ENCODE data around the gene TOP3B.

Gene TOP3B

DNA sequence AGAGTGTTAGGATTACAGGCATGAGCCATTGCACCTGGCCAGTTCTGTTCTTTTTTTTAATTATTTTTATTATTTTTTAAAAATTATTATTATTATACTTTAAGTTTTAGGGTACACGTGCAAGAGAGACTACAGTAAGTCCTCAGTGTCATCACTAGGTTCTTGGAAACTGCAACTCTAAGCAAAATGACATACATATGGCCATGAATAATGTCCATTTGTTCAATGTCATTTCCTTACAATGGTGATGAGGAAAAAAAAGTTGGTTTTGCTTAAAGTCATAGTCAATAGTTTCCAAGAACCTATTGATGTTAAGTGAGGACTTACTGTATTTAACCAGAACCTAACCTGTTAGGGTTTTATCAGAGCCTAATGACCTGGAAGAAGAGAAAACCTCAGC is 29.4 kb upstream of the TOP3B start:
- no peak for DNase-seq (ENCODE audit: low read depth in 2 of 2, low spot score in 1 of 2)

GRCh38 chr22:22010358-22010757 is 27.8 kb upstream of the TOP3B start:
- DNase-seq (ENCODE audit: low read depth in 2 of 2, low spot score in 1 of 2) = no peak

- DNase-seq (ENCODE audit: low read depth in 2 of 2, low spot score in 1 of 2) = no peak
These were observed 27.1 kb upstream of the TOP3B start for GRCh38 chr22:22009661-22010060.

DNA sequence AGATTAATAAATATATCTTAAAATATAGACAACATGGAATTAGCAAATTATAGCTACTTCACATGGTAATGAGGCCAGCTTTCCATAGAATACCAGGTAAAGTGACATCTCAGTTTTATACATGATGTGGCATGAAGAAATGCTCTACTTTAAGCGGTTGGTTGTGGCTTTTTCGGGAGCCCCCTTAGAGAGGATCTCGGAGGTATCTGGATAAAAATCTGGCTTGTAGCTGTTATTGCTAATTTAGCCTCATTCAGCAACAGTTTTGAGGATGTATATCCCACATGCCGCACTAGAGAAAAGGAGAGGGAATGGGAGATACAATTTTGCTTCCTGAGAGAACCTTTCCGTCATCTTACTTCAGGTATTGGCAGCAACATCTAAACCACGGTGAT is 24.0 kb upstream of the TOP3B start:
- no peak for DNase-seq (ENCODE audit: low read depth in 2 of 2, low spot score in 1 of 2)

DNA sequence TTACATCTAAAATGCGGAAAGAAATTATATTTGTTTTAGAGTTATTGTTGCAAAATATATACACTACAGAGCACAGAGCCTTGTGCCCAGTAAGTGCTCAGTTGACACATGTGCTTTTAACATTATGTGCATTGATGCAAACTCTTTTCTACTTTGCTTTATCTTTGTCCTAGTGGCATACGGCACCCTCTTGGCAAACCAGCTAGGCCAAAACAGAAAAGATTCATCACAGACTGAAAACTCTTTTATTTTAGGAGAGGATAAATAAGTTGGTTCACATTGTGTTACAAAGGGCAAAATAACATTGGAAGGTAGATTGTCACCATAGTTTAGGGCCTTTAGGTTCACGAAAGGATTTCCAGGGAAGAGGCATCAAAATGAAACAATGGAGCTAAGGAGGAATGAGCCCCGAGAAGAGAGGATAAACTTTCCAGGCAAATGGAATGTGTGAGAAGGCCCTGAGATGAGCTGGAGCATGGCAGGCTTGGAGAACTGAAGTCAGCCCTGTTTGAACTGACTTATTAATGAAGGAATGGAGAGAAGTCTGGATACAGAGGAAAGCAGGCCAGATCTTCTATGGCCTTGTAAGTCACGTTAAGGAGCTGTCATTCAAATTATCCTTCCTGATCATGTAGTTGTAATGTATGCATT is 23.5 kb upstream of the TOP3B start:
- no peak for DNase-seq (ENCODE audit: low read depth in 2 of 2, low spot score in 1 of 2)

DNA sequence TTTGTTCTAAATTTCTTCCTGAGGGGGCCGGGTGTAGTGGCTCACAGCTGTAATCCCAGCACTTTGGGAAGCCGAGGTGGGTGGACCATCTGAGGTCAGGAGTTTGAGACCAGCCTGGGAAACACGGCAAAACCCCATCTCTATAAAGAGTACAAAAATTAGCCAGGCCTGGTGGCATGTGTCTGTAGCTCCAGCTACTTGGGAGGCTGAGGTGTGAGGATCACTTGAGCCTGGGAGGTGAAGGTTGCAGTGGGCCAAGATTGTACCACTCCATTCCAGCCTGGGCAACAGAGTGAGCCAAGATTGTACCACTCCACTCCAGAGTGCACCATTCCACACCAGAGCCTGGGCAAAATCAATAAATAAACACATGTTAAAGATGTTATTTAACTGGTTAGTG is 20.6 kb upstream of the TOP3B start:
- no peak for DNase-seq (ENCODE audit: low read depth in 2 of 2, low spot score in 1 of 2)

DNA sequence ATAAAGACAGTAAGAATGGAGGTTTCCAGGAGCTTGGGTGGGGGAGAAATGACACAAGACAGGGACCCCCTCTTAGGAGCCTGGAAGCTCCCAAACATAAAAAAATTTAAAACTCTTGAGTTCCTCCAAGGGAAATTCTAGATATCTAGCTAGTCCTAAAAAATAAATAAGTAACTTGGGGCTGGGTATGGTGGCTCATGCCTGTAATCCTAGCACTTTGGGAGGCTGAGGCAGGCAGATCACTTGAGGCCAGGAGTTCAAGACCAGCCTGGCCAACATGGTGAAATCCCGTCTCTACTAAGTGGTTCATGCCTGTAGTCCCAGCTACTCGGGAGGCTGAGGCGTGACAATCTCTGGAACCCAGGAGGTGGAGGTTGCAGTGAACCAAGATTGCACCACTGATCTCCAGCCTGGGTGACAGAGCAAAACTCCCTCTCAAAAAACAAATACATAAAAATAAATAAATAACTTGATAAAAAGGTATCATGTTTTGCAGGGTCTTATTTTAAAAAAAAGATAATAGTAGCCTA is 20.0 kb upstream of the TOP3B start:
- DNase-seq (ENCODE audit: low read depth in 2 of 2, low spot score in 1 of 2) = no peak

DNA sequence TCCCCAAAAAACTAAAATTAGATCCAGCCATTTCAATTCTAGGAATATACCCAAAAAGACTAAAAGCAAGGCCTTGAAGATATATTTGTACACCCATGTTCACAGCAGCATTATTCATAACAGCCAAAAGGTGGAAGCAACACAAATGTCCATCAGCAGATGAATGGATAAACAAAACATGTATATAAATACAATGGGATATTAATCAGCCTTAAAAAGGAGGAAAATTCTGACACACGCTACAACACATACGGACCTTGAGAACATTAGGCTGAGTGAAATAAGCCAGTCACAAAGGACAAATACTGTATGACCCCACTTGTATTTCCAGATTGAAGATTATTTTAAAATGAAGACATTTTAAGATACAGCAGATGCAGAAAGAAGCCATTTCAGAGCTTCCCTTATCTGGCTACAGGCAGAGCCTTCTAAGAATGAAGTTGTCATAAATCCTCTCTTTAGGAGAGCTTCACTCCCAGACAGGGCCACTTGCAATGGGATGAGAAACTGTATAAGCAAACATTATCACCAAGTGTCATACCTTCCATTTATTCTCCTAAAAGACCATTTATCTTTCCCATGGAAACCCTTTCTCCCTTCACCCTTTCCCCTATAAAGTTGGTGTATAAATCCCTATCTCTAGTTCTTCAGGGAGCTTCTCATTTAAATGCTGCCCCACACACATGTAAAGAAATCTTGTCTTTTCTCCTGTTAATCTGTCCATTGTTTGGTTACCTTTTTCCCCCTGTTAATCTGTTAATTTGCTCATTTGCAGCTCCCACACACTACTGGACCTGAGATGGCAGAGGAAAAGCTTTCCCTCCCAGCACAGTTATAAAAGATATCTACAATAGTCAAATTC is 19.3 kb upstream of the TOP3B start:
- DNase-seq (ENCODE audit: low read depth in 2 of 2, low spot score in 1 of 2) = no peak

DNA sequence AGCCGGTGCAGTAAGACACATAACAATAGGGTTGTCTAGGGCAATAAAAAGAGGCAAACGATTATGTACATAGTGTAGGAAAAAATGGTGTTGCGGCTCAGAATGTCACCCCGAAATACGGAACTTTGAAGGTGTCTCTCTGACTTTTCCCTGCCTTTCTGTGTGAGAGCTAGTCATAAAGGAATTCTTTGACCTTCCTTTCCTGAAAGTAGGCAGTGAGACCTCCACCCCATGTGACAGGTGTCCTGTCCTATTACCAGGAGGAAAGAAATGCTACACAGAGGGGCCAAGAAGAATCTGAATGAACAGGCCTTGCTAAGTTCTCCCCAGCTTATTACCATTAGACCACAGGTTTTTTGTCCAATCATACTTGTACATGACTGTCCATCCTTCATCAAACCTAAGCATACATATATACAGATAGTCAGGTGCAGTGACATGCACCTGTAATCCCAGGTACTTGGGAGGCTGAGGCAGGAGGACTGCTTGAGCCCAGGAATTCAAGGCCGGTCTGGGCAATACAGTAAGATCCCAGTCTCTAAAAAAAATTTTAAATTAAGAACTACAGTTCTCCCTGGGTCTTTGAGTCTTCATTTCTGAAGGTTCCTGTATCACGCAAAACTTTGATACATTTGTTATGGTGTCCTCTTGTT is 16.1 kb upstream of the TOP3B start:
- DNase-seq (ENCODE audit: low read depth in 2 of 2, low spot score in 1 of 2) = no peak

- DNase-seq (ENCODE audit: low read depth in 2 of 2, low spot score in 1 of 2) = no peak
These were observed 13.7 kb upstream of the TOP3B start for GRCh38 chr22:21996175-21996720.

DNA sequence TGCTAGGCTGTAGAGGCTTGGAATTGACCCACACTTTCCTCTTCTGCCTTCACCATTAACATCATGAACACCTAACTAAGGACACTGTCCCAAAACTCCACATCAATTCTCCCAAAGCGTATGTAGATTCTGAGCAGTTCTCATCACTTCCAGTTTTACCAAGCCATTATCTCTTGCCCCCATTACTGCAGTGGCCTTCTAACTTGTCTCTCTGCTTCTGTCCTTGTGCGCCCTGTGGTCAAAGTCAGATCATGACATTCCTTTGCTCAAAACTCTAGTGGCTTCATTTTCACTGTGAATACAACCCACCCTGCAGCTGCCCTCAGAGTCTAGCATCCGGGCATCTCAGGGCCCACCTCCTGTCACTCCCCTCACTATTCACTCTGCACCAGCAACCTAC is 13.1 kb upstream of the TOP3B start:
- DNase-seq (ENCODE audit: low read depth in 2 of 2, low spot score in 1 of 2) = no peak

- no peak for DNase-seq (ENCODE audit: low read depth in 2 of 2, low spot score in 1 of 2)
These were observed 12.4 kb upstream of the TOP3B start for GRCh38 chr22:21994881-21995444.

GRCh38 chr22:21992593-21993237 is 10.1 kb upstream of the TOP3B start:
- DNase-seq (ENCODE audit: low read depth in 2 of 2, low spot score in 1 of 2) = no peak

DNA sequence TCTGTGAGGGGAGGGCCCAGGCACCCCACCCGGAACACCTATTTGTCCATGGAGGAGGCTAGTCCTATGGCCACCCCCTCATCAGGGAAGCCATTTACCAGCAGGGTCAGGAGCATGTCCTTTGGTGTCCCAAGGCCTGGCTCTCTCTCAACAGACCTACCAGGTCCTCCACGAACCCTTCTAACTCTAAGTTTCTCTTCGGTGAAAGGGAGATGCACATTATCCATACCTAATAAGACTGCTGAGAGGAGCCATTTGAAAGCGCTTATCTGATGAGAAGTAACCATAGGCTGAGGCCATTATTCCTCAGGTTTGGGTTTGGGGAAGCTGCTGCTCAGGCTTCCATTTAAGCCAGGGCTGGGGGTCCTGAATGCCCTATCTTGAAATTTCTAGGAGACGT is 9.2 kb upstream of the TOP3B start:
- no peak for DNase-seq (ENCODE audit: low read depth in 2 of 2, low spot score in 1 of 2)

DNA sequence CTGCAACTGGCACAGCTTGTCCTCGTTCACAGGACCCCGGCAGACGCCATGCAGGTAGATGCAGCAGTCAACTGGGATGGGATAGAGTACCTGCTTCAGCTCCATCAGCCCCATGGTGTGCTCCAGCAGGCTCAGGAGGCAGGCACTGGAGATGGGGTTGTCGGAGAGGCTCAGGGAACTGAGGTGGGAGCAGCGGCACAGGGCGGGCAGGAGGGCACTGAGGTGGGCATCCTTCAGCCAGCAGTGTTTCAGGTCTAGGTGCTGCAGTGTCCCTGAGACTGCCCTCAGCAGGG is 8.7 kb upstream of the TOP3B start:
- DNase-seq (ENCODE audit: low read depth in 2 of 2, low spot score in 1 of 2) = no peak

DNA sequence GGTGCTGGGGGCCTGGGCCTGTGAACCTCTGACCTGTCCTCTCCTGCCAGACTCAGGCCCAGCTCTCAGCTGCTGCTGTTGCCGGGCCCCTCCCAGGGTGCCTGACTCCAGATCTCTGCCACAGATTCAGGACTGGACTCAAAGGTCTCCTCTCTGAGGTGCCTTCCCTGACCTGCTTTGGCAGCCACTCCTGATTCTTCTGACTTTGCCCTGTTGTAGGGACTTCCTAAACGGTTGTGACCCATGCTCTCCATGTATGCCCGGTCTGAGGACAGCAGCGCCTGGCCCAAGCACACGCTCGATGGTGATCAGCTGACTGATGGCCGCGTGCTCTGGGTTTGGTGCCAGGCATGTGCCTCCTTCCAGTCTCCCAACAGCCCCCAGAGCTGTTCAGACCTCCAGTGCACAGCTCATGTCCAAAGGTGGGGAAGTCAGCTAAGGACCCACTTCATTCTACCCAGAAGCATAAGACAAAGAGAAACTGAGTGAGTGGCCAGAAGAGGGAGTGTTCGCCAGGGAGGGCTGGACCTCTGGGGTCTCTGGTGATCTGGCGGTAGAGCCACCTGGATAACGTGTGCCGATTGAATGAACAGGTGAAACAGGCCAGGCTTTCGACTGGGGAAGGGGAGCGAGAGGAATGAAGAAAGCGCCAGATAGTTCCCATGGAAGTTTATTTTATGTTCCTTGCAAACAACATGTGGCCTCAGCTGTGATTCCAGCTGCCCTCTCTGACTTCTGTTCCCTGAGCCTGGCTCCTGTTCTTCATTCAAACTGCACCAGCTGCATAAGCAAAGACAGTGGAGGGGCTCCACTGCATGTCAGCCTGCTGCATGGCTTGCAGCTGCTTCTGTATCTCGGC is 8.1 kb upstream of the TOP3B start:
- no peak for DNase-seq (ENCODE audit: low read depth in 2 of 2, low spot score in 1 of 2)

- DNase-seq (ENCODE audit: low read depth in 2 of 2, low spot score in 1 of 2) = no peak
These were observed 6.5 kb upstream of the TOP3B start for GRCh38 chr22:21989049-21989448.

DNA sequence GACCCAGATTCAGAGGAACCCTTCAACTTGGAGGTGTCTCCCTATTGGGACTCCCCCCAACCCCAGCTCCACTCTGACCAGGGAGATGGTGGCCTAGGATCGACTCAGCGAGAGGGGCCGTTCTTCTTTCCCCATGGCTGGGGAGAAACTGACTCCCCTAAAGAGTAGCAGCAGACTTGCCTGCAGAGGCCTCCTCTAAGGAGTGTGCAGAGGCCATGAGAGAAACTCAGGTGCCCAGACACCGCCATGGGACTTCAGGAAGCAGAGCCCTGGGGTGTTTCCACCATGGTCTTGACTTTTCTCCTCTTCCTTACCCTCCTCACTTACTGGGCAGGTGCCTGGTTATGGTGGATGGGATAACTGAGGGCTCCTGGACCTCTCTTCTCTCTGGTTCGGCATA is 2.6 kb upstream of the TOP3B start:
- no peak for DNase-seq (ENCODE audit: low read depth in 2 of 2, low spot score in 1 of 2)

GRCh38 chr22:21984793-21985192 is 2.2 kb upstream of the TOP3B start:
- DNase-seq (ENCODE audit: low read depth in 2 of 2, low spot score in 1 of 2) = no peak

DNA sequence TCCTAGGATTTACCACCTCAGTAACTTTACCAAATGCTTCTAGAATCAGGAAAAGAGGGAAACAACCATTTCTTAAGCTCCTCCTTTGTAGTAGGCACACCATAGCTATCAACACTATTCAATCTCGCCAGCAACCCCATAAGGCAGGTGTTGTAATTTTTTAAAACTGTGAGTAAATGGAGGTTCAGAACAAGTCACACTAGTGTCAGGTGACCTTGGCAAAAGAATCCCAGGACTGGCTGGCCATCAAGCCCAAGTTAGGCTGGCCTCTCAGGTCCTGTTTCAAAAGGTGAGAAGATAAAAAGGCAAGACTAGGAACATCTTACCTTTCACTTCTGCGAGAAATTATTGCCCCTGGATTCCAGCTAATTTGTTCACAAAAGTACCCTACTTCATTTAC is 713 bp downstream of the TOP3B start:
- no peak for DNase-seq (ENCODE audit: low read depth in 2 of 2, low spot score in 1 of 2)

Data from stimulated activated CD8-positive, alpha-beta memory T cell treated with anti-CD3 and anti-CD28 coated beads, Interleukin-4, amount 100 ng/mL, for 1 hour (primary cell).